ENCODE measurements around the gene CLPX.
"Not testable (repeated sequence)": the region's sequence is repeated elsewhere in the genome, so short reads cannot be mapped to it uniquely, and the experiment has no call there.

CLPX gene

DNA sequence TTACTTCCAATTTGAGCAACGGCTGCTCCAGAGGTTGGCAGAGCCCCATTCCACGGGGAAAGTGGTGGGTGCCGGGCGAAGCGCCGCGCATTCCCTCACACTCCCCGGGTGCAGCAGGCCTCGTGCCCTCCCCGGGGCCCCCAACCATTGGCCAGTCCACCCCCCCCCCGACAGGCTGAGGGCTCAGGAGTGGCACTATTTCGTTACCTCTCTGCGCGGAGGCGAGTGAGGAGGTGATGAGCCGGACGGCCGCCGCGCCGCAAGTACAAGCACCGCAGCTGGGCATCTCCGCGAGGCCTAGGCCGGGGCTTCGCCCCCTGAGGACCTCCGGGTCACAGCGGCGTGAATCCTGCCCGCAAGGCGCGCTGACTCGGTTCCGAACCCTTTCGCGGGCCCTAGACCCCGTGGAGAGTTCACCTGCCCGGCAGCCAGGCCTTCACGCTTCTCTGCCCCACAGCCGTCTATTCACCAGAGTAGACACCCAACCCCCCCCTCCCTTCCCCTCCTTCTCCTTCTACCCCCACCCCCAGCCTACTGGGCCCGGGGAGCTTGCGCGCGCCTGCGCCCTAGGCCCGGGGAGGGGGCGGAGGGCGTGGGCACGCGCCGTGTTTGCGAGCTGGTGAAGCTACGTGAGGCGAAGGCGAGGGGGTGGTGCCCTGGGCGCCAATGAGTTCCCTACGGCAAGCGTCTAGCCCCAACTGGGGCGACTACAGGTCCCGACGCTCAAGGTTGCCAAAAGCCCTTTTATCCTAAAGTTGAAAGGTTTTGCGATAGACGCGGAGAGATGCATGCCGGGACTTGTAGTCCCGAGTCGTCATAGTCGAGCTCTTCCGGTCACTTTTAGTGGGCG lies at the start of gene CLPX:
Gene CLPX, minus strand, starts transcription at position 475 of the 850 bp plus-strand sequence. Its CDS starts 189 bp downstream, at position 286.
- DNase-seq, result peak; percentile 87

DNA sequence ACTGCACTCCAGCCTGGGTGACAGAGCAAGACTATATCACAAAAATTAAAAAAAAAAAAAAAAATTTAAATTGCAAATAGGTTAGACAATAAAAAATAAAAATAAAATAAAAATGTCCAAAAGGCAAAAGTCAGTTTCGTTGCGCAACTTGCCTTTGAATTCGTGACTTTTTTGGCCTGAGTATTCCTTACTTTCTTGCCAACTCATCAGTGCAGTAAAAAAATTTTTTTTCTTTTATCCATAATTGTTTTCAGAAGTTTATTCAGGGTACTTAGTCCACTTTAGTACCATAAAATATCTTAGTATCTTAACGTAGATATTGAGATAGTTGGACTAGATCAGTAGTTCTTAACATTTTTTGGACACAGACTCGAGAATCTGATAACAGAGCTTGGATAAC lies 48.6 kb upstream of the CLPX start:
- no peak for DNase-seq

GRCh38 chr15:65232520-65232919 lies 47.4 kb upstream of the CLPX start:
- no peak for DNase-seq

DNA sequence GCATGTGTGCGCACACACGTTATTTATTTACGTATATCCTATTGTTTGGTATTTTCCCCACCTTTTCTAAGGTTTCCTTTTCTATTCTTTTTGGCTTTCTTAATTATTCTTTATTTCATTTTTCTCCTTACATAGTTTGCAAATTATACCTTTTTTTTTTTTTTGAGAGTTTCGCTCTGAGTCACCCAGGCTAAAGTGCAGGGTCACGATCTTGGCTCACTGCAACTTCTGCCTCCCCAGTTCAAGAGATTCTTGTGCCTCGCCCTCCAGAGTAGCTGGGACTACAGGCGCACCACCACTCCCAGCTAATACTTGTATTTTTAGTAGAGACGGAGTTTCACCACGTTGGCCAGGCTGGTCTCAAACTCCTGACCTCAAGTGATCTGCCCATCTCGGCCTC lies 46.2 kb upstream of the CLPX start:
- DNase-seq, result no peak

- DNase-seq, result not testable (repeated sequence)
These were observed 41.8 kb upstream of the CLPX start for GRCh38 chr15:65226901-65227300.

DNA sequence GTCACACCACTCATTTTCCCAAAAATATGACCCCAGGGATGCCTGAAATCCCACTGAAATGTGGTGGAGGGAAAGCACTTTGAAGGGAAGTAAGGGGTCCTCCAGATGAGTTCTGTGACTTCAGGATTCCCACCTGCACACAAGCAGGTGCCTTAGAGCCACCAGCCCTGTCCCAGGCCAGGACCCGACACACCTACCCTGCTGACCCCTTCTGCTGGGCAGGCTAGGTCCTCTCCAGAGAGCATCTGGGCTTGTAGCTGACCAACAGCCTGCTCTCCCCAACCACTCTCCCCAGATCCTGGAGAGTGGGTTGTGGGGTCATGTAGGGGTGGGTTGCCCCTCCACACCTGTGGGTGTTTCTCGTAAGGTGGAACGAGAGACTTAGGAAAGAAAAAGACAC lies 41.1 kb upstream of the CLPX start:
- no peak for DNase-seq

GRCh38 chr15:65223996-65224395 lies 38.9 kb upstream of the CLPX start:
- DNase-seq, result no peak

GRCh38 chr15:65222891-65223290 lies 37.7 kb upstream of the CLPX start:
- DNase-seq, result no peak

GRCh38 chr15:65221697-65222096 lies 36.6 kb upstream of the CLPX start:
- no peak for DNase-seq

GRCh38 chr15:65219137-65219536 lies 34.0 kb upstream of the CLPX start:
- DNase-seq, result no peak

GRCh38 chr15:65217526-65218482 lies 32.7 kb upstream of the CLPX start:
- DNase-seq, result no peak

- no peak for DNase-seq
These were observed 30.4 kb upstream of the CLPX start for GRCh38 chr15:65215496-65215895.

DNA sequence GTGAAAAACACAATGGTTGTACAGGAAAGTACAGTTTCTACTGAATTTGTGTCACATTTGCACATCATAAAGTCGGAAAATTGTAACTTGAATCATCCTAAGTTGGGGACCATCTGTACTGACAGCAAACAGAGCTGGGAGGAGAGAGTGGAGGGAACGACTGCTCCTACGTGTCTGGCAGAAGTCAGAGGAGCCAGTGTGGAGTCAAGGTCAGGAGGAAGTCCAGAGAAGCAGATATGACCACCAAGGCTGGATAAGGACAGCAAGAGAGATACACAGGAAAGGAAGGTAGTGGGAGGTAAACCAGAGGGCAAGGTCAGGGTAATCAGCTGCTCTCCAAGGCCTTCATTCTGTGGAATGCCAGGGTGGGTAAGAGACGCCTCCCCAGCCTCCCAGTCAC lies 28.9 kb upstream of the CLPX start:
- no peak for DNase-seq

GRCh38 chr15:65213241-65213640 lies 28.1 kb upstream of the CLPX start:
- DNase-seq, result no peak

DNA sequence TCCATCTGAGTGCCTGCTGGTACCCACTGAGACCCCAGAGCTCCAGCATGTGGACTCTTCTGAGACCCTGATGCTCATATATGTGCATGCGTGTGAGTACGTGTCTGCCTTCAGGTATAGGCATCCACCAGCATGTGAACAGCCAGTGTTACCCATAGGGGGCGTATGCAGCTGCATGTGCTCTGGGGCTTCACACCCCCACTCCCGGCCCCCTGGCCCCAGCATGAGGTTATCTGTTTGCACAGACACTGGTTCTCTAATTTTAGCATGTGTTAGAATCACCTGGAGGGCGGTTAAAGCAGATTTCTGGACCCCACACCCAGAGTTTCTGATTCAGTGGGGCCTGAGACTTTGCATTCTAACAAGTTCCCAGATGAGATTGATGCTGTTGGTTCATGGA lies 27.0 kb upstream of the CLPX start:
- DNase-seq, result no peak

DNA sequence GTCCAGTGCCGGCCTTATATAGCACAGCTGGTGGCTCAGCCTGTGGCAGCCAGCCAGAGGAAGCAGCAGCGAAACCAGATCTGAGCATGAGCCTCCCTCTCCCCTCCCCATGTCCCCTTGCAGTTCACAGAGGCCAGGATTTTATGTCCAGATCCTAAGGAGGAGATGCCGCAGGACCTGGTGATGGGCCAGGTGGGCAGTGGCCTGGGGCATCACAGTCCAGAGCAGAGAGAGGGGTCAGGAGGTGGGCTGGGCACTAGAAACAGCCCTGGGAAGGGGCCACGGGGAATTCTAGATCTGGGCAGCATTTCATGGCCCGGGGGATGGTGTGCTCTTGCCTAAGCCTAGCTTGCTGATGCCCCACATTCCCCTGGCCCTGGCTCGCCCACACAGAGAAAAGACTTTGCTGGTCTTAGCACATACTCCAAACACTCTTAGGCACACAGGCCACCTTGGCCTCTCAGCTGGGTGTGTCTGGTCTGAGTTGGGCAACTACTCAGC lies 26.4 kb upstream of the CLPX start:
- DNase-seq, result no peak

DNA sequence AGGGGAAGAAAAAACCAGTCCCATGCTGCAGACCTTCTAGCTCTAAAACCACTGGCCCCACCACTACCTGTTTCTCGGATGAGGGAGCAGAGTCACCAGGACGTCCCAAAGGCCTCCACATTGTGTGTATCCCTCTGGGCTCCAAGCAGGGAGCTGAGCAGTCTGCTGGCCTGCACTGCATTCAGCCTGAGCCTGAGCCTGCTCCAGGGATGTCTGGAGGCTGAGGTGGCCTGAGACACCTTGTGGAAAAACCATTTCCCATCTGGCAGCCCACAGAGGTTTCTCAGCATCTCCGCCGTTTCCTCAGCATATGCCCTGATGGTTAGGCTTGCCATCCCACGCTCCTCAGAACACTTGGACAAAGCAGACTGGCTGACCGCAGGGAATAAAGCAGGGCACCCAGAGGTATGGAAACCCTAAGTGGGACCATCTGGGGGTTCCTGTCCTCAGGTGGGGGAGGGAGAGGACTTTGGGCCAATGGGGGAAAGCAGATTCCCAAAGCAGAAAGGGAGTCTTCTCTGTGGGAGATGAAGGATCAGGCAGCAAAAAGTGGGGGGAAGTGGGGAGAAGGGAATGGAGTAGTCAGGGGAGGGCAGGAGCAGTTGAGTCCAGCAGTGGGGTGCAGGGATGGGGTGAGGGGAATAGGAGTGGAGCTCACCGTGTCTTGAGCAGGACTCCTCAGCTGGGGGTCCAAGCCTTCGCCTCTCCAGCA lies 25.8 kb upstream of the CLPX start, which contains the start of gene CILP:
Gene CILP, minus strand, starts transcription at position 704 of the 712 bp plus-strand sequence. CDS start 1,718 bp downstream, outside the sequence.
- DNase-seq, result no peak

- no peak for DNase-seq
These were observed 24.8 kb upstream of the CLPX start for GRCh38 chr15:65209701-65210643.

GRCh38 chr15:65208647-65209046 lies 23.5 kb upstream of the CLPX start:
- DNase-seq, result no peak

DNA sequence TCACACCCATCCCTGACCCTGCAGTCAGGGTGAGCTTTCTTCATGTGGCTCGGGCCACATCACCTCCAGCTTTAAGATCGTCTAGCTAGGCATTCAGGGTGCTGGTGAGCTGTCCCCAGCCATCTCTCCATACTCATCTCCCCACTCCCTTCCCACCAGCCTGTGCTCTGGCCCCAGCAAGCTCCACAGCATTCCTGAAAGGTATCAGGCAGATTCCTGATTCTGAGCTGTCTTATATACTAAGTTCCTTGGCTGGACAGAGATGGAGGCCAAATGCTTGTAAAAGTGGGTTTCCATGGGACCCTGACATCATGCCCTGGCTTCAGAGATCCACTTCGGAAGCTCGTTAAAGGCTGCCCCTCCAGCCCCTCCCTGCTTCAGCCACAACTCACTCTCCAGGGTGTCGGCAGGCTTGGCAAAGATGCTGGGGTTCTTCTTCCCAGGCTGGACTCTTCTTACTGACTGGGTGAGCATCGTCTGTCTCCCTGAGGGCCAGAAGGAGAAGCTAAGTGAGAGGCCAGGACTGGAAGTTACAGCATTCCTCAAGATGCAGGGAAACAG lies 22.2 kb upstream of the CLPX start:
- DNase-seq, result no peak

- no peak for DNase-seq
These were observed 21.6 kb upstream of the CLPX start for GRCh38 chr15:65206750-65207149.
